IMR-90 (cell line): ENCODE data around the gene PELI3. TPM values are rescaled to one million over a fixed set of nuclear protein-coding genes. Genes with fewer than 3 reads are reported as not detected.
A peak's percentile ranks its signal among the peaks of the same experiment; 100 is the strongest.

Source experiments
- ATAC-seq: fragments of 200-7000 bp; cut with Tn5 transposase; 2 replicates; pipeline ENCODE4 v1.9.1; 2020; ENCODE audit warnings: low read depth, mild to moderate bottlenecking, moderate library complexity
- BruUV-seq: library from RNA; stranded (reverse); fragments of 400-500 nt; replicated peaks from 2 replicates; lab custom pipeline; 2021; lab: Mats Ljungman, UMichigan
- CTCF ChIA-PET: fragments of 300-600 bp; formaldehyde crosslinking; extraction: SDS; loops from one replicate; lab custom pipeline; 2021; ENCODE audit warnings: antibody characterized with exemption; lab: Yijun Ruan, JAX
- POLR2A ChIA-PET: fragments of 300-600 bp; sonication (Branson Sonifier 250); formaldehyde crosslinking; loops from one replicate; lab custom pipeline; 2022; ENCODE audit warnings: antibody characterized with exemption; ENCODE audit not compliant: unreplicated experiment; lab: Charles Lee
- DNase-seq: peaks from one replicate; pipeline ENCODE4 v3.0.0; 2013
- H2AFZ ChIP-seq: replicated peaks from 2 replicates; pipeline ENCODE3; 2013; ENCODE audit warnings: low read length, mild to moderate bottlenecking; ENCODE audit not compliant: poor library complexity
- H2AK5ac ChIP-seq: 2 replicates; pipeline ENCODE4 v1.6.1; 2013; ENCODE audit warnings: low read depth, low read length, inconsistent platforms
- H2AK9ac ChIP-seq: replicated peaks from 2 replicates; pipeline ENCODE3; 2013; ENCODE audit warnings: mild to moderate bottlenecking, low read depth, low read length, moderate library complexity; ENCODE audit not compliant: poor library complexity
- H2BK120ac ChIP-seq: 2 replicates; pipeline ENCODE4 v1.6.1; 2013; ENCODE audit warnings: low read depth, low read length, inconsistent platforms
- H2BK15ac ChIP-seq: 3 replicates; pipeline ENCODE4 v1.6.1; 2013; ENCODE audit warnings: low read depth, low read length, inconsistent platforms
- H2BK20ac ChIP-seq: 2 replicates; pipeline ENCODE4 v1.6.1; 2013; ENCODE audit warnings: low read depth, mild to moderate bottlenecking, inconsistent platforms, low read length, moderate library complexity
- H2BK5ac ChIP-seq: 2 replicates; pipeline ENCODE4 v1.6.1; 2013; ENCODE audit warnings: mild to moderate bottlenecking, low read depth, low read length, inconsistent platforms; ENCODE audit not compliant: poor library complexity, severe bottlenecking
- H3K14ac ChIP-seq: replicated peaks from 2 replicates; pipeline ENCODE4 v1.6.1; 2013; ENCODE audit warnings: low read depth, low read length, inconsistent platforms
- H3K18ac ChIP-seq: 2 replicates; pipeline ENCODE4 v1.6.1; 2013; ENCODE audit warnings: low read depth, low read length, control low read depth
- H3K23ac ChIP-seq: 2 replicates; pipeline ENCODE4 v1.6.1; 2013; ENCODE audit warnings: low read depth, low read length, inconsistent platforms
- H3K27ac ChIP-seq: 2 replicates; pipeline ENCODE4 v1.5.1; 2013; ENCODE audit warnings: mild to moderate bottlenecking, control low read depth, low read length; ENCODE audit not compliant: insufficient read depth
- H3K27me3 ChIP-seq: 2 replicates; pipeline ENCODE4 v1.6.1; 2013; ENCODE audit warnings: low read length; ENCODE audit not compliant: control insufficient read depth, insufficient read depth
- H3K36me3 ChIP-seq: 2 replicates; pipeline ENCODE4 v1.6.1; 2013; ENCODE audit warnings: low read length, mixed read lengths; ENCODE audit not compliant: control insufficient read depth, insufficient read depth
- H3K4ac ChIP-seq: 2 replicates; pipeline ENCODE4 v1.6.1; 2013; ENCODE audit warnings: low read depth, low read length, inconsistent platforms
- H3K4me1 ChIP-seq: 2 replicates; pipeline ENCODE4 v1.6.1; 2013; ENCODE audit warnings: low read length, mixed read lengths; ENCODE audit not compliant: control insufficient read depth, insufficient read depth
- H3K4me2 ChIP-seq: 2 replicates; pipeline ENCODE4 v1.6.1; 2013; ENCODE audit warnings: low read depth, mild to moderate bottlenecking, control low read depth, low read length, moderate library complexity
- H3K4me3 ChIP-seq: 2 replicates; pipeline ENCODE4 v1.5.1; 2013; ENCODE audit warnings: low read depth, mild to moderate bottlenecking, control low read depth, low read length, moderate library complexity; ENCODE audit not compliant: insufficient read depth
- H3K56ac ChIP-seq: 2 replicates; pipeline ENCODE4 v1.6.1; 2013; ENCODE audit warnings: low read length, inconsistent platforms; ENCODE audit not compliant: insufficient read depth; ENCODE audit errors: extremely low read depth
- H3K79me1 ChIP-seq, 2 experiments: 2 replicates each; pipeline ENCODE4 v1.6.1; 2013; ENCODE audit warnings: low read length in 2 of 2, inconsistent platforms in 1 of 2, low read depth in 1 of 2
- H3K9ac ChIP-seq: 2 replicates; pipeline ENCODE4 v1.6.1; 2013; ENCODE audit warnings: low read depth, low read length, control low read depth
- H3K9me1 ChIP-seq: 2 replicates; pipeline ENCODE4 v1.6.1; 2013; ENCODE audit warnings: low read length, inconsistent platforms; ENCODE audit not compliant: insufficient read depth
- H3K9me3 ChIP-seq: 2 replicates; pipeline ENCODE4 v1.6.1; 2013; ENCODE audit warnings: low read length; ENCODE audit not compliant: control insufficient read depth, insufficient read depth
- H4K20me1 ChIP-seq: 2 replicates; pipeline ENCODE4 v1.6.1; 2013; ENCODE audit warnings: low read length, inconsistent platforms; ENCODE audit not compliant: insufficient read depth
- H4K5ac ChIP-seq: 2 replicates; pipeline ENCODE4 v1.6.1; 2013; ENCODE audit warnings: mild to moderate bottlenecking, low read depth, low read length, control low read depth
- H4K8ac ChIP-seq, 2 experiments: 2 replicates each; pipeline ENCODE4 v1.6.1; 2013; ENCODE audit warnings: low read depth in 2 of 2, low read length in 2 of 2, control low read depth in 1 of 2, inconsistent platforms in 1 of 2
- H4K91ac ChIP-seq: 2 replicates; pipeline ENCODE4 v1.6.1; 2013; ENCODE audit warnings: low read depth, low read length, inconsistent platforms; ENCODE audit not compliant: insufficient read depth
- BHLHE40 ChIP-seq: fragments of 150-350 bp; IDR thresholded peaks from 2 replicates; pipeline ENCODE4 v1.6.1; 2016; ENCODE audit warnings: mild to moderate bottlenecking, low read depth, low read length
- CHD1 ChIP-seq: IDR thresholded peaks from 2 replicates; pipeline ENCODE4 v1.6.1; 2012; ENCODE audit warnings: low read depth, low read length, improper control_type of control experiment
- FOS ChIP-seq: fragments of 150-350 bp; IDR thresholded peaks from 2 replicates; pipeline ENCODE4 v1.6.1; 2016; ENCODE audit warnings: low read depth, low read length
- NFE2L2 ChIP-seq: fragments of 150-350 bp; IDR thresholded peaks from 2 replicates; pipeline ENCODE4 v1.6.1; 2016; ENCODE audit warnings: low read depth, mild to moderate bottlenecking, low read length
- POLR2A ChIP-seq: IDR thresholded peaks from 2 replicates; pipeline ENCODE4 v1.6.1; 2012; ENCODE audit warnings: mild to moderate bottlenecking, low read depth, low read length
- RAD21 ChIP-seq: IDR thresholded peaks from 2 replicates; pipeline ENCODE4 v1.6.1; 2012; ENCODE audit warnings: low read length, improper control_type of control experiment
- RCOR1 ChIP-seq: IDR thresholded peaks from 2 replicates; pipeline ENCODE4 v1.6.1; 2012; ENCODE audit warnings: mild to moderate bottlenecking, low read length, improper control_type of control experiment; ENCODE audit not compliant: insufficient replicate concordance
- RFX5 ChIP-seq: IDR thresholded peaks from 2 replicates; pipeline ENCODE4 v1.8.0; 2012; ENCODE audit warnings: low read depth, mild to moderate bottlenecking, low read length, moderate library complexity
- WGBS, 2 experiments: methylation state at CpG; one replicate each; pipeline versions ENCODE4 v1.1.5 to v1.1.7; 2013; ENCODE audit warnings: missing lambda C conversion rate in 2 of 2; ENCODE audit not compliant: insufficient read length in 1 of 2; ENCODE audit errors: extremely low coverage in 2 of 2; 5-methylcytosine and 5-hydroxymethylcytosine counted together
- dilution Hi-C: fragments of 300-500 bp; cut with HindIII; formaldehyde crosslinking; loops from one replicate; pipeline ENCODE4 v1.14.3; 2018; ENCODE audit warnings: low sequenced_read_pairs; ENCODE audit not compliant: unreplicated experiment
- in situ Hi-C: fragments of 300-500 bp; cut with MboI; formaldehyde crosslinking; loops from 3 replicates; pipeline ENCODE4 v1.14.3; 2019; ENCODE audit warnings: low sequenced_read_pairs, inconsistent platforms, mixed read lengths
- intact Hi-C: fragments of 100-400 bp; cut with micrococcal nuclease; formaldehyde crosslinking; loops from 2 replicates; pipeline ENCODE4 v1.10.0; 2022
- polyA plus RNA-seq, 3 experiments: library from polyadenylated mRNA; depleted of rRNA; stranded (reverse); fragments of >200 nt; gene quantifications; 2 replicates each; pipeline ENCODE4 v1.2.3, GENCODE V29; 2012; ENCODE audit warnings: low replicate concordance in 1 of 3
- total RNA-seq: library from RNA; depleted of rRNA; stranded (reverse); fragments of >200 nt; gene quantifications from 2 replicates; pipeline ENCODE4 v1.2.3, GENCODE V29; 2012
- TF ChIP-seq, protein P1 (sequence below): fragments of 150-350 bp; IDR thresholded peaks from 2 replicates; pipeline ENCODE4 v1.6.1; 2017; ENCODE audit warnings: mild to moderate bottlenecking, antibody characterized with exemption, low read length, low read depth
- TF ChIP-seq, protein P2 (sequence below): conservative IDR thresholded peaks from 2 replicates; pipeline ENCODE4 v1.5.1; 2012; ENCODE audit warnings: mild to moderate bottlenecking, low read depth, low read length, improper control_type of control experiment
- TF ChIP-seq, protein P3 (sequence below): fragments of 150-350 bp; IDR thresholded peaks from 2 replicates; pipeline ENCODE4 v1.6.1; 2016; ENCODE audit warnings: low read depth, mild to moderate bottlenecking, low read length, moderate library complexity, borderline replicate concordance

Gene PELI3
- total and polyA plus RNA-seq, 2 of the 4 experiments (the other 2 are of a cell fraction): 5.0 to 6.3 TPM

DNA sequence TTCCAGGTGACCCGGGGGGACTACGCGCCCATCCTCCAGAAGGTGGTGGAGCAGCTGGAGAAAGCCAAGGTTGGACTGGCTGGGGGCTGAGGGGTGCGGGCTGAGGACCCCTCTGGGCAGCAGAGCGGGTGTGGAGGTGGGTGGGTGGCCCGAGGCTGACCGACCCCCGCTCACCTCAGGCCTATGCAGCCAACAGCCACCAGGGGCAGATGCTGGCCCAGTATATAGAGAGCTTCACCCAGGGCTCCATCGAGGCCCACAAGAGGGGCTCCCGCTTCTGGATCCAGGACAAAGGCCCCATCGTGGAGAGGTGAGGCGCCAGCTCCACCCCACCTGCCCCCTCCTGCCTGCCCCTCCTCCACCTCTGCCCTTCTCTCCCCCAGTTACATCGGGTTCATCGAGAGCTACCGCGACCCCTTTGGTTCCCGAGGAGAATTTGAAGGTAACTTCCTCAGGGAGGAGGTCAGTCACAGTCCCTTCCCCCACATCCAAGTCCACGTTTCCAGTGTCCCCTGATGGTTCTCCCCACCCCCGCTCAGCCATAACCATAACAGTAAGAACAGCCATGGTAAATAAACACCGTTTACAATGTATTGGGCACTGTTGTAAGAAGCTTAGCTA is 24.7 kb downstream of the PELI3 start:
- dilution Hi-C loops (no loop called here), intact Hi-C loops (no loop called here), in situ Hi-C loops (no loop called here)
- Histone ChIP-seq H3K79me1 (no peaks in the 10 kb centered on the region), H4K20me1 (peaks cover 3% of the 10 kb centered on the region; the same call in 1 of the 2 replicates), H4K5ac (no peak overlapping the region; the same call in 1 of the 2 replicates), H2AK5ac (no peak overlapping the region), H3K18ac (no peak overlapping the region), H4K91ac (no peak overlapping the region), H3K9me3 (no peaks in the 10 kb centered on the region), H2AK9ac (no peak overlapping the region), H3K4me3 (no peak overlapping the region), H3K23ac (no peak overlapping the region), H3K4me1 (peaks cover 2% of the 10 kb centered on the region; the same call in 1 of the 2 replicates), H2BK5ac (no peak overlapping the region), H2AFZ (no peak overlapping the region), H2BK20ac (no peak overlapping the region), H3K27ac (no peak overlapping the region), H3K56ac (no peak overlapping the region), H2BK15ac (no peak overlapping the region), H3K9ac (no peak overlapping the region), H3K4ac (no peak overlapping the region), H3K14ac (no peak overlapping the region), H3K9me1 (no peaks in the 10 kb centered on the region), H2BK120ac (no peak overlapping the region), H3K36me3 (peaks cover 53% of the 10 kb centered on the region), H4K8ac (no peak overlapping the region), H3K4me2 (no peak overlapping the region), H3K27me3 (no peaks in the 10 kb centered on the region)
- ATAC-seq: peak; percentile 81
- WGBS, 2 experiments: 63% methylated on average over 17 of the region's 20 CpGs; no CpG with 5 or more reads in 1 of the 2 experiments
- BruUV-seq: no TSS peak
- POLR2A ChIA-PET: no interaction called here
- CTCF ChIA-PET: interaction anchor here (1.1 kb wide), 1 partner anchor 106 kb away, joined by 3 read pairs; no protein-coding TSS in a partner anchor
- TF ChIP-seq CHD1 (no peak), POLR2A (no peak), FOS (no peak), BHLHE40 (no peak), NFE2L2 (no peak), RAD21 (0 out of 2 replicates have a peak, but pooled peaks have one; percentile 11), RFX5 (no peak), RCOR1 (no peak)
- TF ChIP-seq, protein P1, sequence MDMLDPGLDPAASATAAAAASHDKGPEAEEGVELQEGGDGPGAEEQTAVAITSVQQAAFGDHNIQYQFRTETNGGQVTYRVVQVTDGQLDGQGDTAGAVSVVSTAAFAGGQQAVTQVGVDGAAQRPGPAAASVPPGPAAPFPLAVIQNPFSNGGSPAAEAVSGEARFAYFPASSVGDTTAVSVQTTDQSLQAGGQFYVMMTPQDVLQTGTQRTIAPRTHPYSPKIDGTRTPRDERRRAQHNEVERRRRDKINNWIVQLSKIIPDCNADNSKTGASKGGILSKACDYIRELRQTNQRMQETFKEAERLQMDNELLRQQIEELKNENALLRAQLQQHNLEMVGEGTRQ: no peak
- TF ChIP-seq, protein P2, sequence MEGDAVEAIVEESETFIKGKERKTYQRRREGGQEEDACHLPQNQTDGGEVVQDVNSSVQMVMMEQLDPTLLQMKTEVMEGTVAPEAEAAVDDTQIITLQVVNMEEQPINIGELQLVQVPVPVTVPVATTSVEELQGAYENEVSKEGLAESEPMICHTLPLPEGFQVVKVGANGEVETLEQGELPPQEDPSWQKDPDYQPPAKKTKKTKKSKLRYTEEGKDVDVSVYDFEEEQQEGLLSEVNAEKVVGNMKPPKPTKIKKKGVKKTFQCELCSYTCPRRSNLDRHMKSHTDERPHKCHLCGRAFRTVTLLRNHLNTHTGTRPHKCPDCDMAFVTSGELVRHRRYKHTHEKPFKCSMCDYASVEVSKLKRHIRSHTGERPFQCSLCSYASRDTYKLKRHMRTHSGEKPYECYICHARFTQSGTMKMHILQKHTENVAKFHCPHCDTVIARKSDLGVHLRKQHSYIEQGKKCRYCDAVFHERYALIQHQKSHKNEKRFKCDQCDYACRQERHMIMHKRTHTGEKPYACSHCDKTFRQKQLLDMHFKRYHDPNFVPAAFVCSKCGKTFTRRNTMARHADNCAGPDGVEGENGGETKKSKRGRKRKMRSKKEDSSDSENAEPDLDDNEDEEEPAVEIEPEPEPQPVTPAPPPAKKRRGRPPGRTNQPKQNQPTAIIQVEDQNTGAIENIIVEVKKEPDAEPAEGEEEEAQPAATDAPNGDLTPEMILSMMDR: peak; percentile 34; the same call in 1 of the 2 replicates
- TF ChIP-seq, protein P3, sequence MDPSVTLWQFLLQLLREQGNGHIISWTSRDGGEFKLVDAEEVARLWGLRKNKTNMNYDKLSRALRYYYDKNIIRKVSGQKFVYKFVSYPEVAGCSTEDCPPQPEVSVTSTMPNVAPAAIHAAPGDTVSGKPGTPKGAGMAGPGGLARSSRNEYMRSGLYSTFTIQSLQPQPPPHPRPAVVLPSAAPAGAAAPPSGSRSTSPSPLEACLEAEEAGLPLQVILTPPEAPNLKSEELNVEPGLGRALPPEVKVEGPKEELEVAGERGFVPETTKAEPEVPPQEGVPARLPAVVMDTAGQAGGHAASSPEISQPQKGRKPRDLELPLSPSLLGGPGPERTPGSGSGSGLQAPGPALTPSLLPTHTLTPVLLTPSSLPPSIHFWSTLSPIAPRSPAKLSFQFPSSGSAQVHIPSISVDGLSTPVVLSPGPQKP: no peak
- DNase-seq: no peak
